HuH-7.5 (cell line): ENCODE measurements around the gene IQUB.
A peak's percentile ranks its signal among the peaks of the same experiment; 100 is the strongest.
"Not testable (repeated sequence)": the region's sequence is repeated elsewhere in the genome, so short reads cannot be mapped to it uniquely, and the experiment has no call there.

Experiments
- DNase-seq: peaks from one replicate; pipeline ENCODE4 v3.0.0; 2011; ENCODE audit warnings: low spot score

The IQUB gene

GRCh38 chr7:123539871-123540270 lies 5.5 kb upstream of the IQUB start:
- no peak for DNase-seq

- no peak for DNase-seq
Measured at GRCh38 chr7:123538897-123539296, 4.5 kb upstream of the IQUB start.

GRCh38 chr7:123538189-123538714 lies 3.9 kb upstream of the IQUB start:
- no peak for DNase-seq

GRCh38 chr7:123537026-123537642 lies 2.7 kb upstream of the IQUB start:
- DNase-seq = no peak

- no peak for DNase-seq
Measured at GRCh38 chr7:123535517-123535916, 1.1 kb upstream of the IQUB start.

- DNase-seq = no peak
Measured at GRCh38 chr7:123533929-123534382, 439 bp downstream of the IQUB start.

- DNase-seq = no peak
Measured at GRCh38 chr7:123533553-123533917, 860 bp downstream of the IQUB start.

GRCh38 chr7:123532788-123533552 lies 1.4 kb downstream of the IQUB start:
- not testable (repeated sequence) for DNase-seq

- not testable (repeated sequence) for DNase-seq
Measured at GRCh38 chr7:123532343-123532742, 2.1 kb downstream of the IQUB start.

GRCh38 chr7:123530035-123530591 lies 4.3 kb downstream of the IQUB start:
- DNase-seq = not testable (repeated sequence)

GRCh38 chr7:123528265-123528664 lies 6.1 kb downstream of the IQUB start:
- DNase-seq = peak; percentile 16

GRCh38 chr7:123527712-123528225 lies 6.6 kb downstream of the IQUB start:
- not testable (repeated sequence) for DNase-seq

- not testable (repeated sequence) for DNase-seq
Measured at GRCh38 chr7:123526533-123526932, 7.9 kb downstream of the IQUB start.

- no peak for DNase-seq
Measured at GRCh38 chr7:123522066-123522465, 12.3 kb downstream of the IQUB start.

GRCh38 chr7:123505221-123505620 lies 29.2 kb downstream of the IQUB start:
- DNase-seq = no peak

- DNase-seq = no peak
Measured at GRCh38 chr7:123502201-123502600, 32.2 kb downstream of the IQUB start.

- DNase-seq = no peak
Measured at GRCh38 chr7:123500878-123501489, 33.4 kb downstream of the IQUB start.

- no peak for DNase-seq
Measured at GRCh38 chr7:123499211-123499970, 35.0 kb downstream of the IQUB start.

GRCh38 chr7:123498601-123499000 lies 35.8 kb downstream of the IQUB start:
- DNase-seq = no peak

- DNase-seq = no peak
Measured at GRCh38 chr7:123498031-123498430, 36.4 kb downstream of the IQUB start.

- DNase-seq = no peak
Measured at GRCh38 chr7:123494193-123494796, 40.1 kb downstream of the IQUB start.
